GM12801 (cell line): ENCODE data around the gene STN1.

ENCODE experiments used
- TF ChIP-seq, protein P1 (sequence below): IDR thresholded peaks from one replicate; pipeline ENCODE4 v1.5.1; 2011; ENCODE audit warnings: control low read depth; ENCODE audit not compliant: insufficient read length; ENCODE audit errors: extremely low read depth

STN1 gene

DNA sequence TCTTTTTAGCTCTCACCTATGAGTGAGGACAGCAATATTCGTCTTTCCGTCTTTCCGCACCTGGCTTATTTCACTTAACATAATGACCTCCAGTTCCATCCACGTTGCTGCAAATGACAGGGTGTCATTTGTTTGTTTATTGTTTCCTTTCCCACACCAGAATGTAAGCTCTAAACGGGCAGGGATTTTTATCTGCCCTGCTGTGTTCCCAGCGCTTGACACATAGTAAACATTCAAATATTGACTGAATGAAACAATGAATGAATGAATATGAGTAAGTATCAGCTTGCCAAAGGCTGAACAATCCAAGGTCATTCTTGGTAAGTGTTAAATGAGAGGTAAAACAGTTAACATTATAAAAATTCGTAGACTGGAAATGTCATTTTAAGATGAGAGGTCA, 75.4 kb downstream of the STN1 start:
- TF ChIP-seq, protein P1, sequence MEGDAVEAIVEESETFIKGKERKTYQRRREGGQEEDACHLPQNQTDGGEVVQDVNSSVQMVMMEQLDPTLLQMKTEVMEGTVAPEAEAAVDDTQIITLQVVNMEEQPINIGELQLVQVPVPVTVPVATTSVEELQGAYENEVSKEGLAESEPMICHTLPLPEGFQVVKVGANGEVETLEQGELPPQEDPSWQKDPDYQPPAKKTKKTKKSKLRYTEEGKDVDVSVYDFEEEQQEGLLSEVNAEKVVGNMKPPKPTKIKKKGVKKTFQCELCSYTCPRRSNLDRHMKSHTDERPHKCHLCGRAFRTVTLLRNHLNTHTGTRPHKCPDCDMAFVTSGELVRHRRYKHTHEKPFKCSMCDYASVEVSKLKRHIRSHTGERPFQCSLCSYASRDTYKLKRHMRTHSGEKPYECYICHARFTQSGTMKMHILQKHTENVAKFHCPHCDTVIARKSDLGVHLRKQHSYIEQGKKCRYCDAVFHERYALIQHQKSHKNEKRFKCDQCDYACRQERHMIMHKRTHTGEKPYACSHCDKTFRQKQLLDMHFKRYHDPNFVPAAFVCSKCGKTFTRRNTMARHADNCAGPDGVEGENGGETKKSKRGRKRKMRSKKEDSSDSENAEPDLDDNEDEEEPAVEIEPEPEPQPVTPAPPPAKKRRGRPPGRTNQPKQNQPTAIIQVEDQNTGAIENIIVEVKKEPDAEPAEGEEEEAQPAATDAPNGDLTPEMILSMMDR, result no peak

DNA sequence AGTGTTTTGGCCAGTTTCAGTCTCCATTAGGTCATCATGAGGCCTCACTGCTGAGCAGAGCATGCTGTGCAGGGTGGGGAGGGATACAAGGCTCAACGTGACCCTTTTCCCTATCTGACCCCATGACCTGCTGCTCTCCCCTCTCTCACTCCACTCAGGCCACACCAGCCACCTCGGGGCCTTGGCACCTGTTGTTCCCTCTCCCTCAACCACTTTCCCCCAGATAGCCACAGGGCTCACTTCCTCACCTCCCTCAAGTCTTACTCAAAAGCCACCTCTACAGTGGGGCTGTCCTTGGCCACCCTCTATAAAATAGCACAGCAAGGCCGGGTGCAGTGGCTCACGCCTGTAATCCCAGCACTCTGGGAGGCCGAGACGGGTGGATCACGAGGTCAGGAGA, 76.5 kb downstream of the STN1 start:
- TF ChIP-seq, protein P1, result no peak

DNA sequence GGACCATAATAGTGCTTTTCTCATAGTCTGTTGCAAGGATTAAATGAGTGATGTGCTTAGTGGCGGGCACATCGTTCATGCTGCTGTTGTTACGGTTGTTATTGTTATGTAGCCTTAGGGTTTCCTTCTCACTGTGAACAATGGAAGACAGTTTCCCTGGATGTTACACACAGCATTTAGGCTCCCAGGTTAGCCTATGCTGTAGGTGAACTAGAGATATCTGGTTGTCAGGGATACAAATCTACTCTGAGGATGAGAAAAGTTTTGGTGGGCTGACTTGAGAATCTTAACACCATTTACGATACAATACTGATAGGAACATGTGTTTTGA, 77.3 kb downstream of the STN1 start:
- TF ChIP-seq, protein P1, result no peak

DNA sequence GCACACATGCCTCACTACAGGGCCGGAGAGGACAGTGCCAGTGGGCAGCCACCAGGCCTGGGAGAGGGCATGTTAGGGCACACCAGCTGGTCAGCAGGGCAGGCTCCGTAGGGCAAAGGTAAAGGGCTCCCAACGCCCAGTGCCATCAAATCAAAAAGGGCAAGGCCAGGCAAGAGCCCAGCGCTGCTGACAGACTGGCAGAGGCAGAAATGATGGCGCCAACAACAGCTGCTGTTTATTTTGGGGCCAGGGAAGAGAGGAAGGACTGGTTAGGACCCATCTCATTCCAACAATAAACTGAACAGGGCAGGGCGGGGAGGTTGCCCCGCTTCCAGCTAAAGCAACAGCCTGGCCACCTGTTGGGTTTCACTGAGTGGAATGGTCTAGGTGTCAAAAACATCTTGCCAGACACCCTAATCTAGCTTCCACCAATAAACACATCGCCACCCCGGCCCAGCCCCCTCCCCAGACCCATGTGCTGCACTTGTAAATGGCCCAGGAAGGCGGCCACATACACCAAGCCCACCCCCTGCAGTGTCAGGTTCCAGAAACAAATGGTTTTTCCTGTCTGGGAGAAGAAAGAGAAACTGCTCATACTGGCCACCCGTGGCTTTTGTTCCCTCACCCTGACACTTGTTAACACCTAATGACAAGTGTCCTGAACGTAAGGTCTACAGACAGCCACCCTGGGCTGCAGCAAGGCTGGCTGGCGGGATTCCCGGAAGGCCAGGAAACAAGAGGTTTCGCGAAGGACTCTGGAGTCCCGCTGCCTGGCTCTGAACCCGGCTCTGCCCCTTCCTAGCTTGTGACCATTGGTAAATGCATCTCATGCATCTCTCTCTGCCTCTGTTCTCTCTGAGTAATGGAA, 77.9 kb downstream of the STN1 start:
- TF ChIP-seq, protein P1, result no peak

DNA sequence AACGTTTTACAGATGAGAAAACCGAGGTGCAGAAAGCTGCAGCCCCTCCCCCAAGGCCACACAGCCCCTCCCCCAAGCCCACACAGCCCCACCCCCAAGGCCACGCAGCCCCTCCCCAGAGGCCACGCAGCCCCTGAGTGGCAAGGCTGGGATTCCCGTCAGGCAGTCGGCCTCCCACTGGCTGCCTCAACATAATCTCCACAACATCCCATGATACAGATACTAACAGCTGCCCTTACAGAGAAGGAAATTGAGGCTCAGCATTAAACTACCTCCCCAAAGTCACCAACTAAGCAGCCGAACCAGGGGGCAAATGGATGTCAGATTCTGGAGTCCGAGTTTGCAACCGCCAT, 78.5 kb downstream of the STN1 start:
- TF ChIP-seq, protein P1, result no peak

DNA sequence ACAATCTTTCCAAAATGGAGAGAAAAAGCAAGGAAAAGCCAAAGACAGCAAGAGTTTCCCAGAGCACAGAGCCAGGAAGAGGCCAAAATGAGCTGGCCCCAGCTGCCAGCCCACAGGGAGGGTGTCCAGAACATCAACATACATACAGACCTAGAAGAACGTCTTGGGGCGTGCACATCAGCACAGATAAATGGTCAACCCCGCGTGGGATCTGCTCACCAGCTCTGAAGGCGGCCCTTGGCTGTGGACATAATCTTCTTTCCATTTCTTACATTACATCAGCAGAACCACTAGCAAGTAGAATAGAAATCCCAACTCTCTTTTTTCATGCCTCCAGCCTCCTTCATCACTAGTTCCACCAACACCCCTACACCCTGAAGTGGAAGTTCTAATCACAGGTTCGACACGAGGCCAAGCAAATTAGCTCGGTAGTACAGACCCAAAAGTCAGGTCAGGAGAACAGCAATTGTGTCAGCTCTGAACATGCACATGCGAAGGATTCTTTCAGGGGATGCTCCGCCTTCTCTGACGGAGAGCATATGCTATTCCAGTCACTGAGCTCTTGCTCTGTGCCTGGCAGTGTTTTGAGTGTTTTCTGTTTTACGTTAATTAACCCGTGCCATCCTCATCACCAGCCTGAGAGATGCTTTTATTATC, 79.0 kb downstream of the STN1 start:
- TF ChIP-seq, protein P1, result no peak

DNA sequence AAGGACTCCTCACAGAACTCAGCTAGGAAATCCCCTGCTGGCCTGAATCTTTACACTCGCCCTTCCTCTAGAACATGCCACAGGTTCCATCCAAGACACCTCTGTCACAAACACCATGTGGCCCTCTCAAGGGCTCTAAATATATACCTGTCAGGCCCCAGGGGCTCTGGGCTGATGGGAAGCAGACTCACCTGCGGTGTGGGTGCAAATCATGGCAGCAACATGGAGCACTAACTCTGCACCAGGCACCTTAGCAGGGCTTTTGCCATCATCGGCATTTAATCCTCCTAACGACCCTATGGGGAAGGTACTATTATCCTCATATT, 80.0 kb downstream of the STN1 start:
- TF ChIP-seq, protein P1, result no peak
